HEK293T (cell line): ENCODE data around the gene BEND5.

Experiments used
- CTBP1 ChIP-seq: fragments of 450-650 bp; IDR thresholded peaks from 2 replicates; pipeline ENCODE4 v1.6.1; 2016; ENCODE audit warnings: borderline replicate concordance
- ELF4 ChIP-seq: fragments of 450-650 bp; IDR thresholded peaks from 2 replicates; pipeline ENCODE4 v1.6.1; 2017; ENCODE audit warnings: antibody characterized with exemption
- FOXA1 ChIP-seq: fragments of 450-650 bp; IDR thresholded peaks from 2 replicates; pipeline ENCODE4 v1.6.1; 2016; ENCODE audit warnings: mild to moderate bottlenecking
- HDGF ChIP-seq: fragments of 450-650 bp; IDR thresholded peaks from 2 replicates; pipeline ENCODE4 v1.6.1; 2017; ENCODE audit warnings: antibody characterized with exemption, borderline replicate concordance
- SP1 ChIP-seq: fragments of 450-650 bp; IDR thresholded peaks from 2 replicates; pipeline ENCODE4 v1.6.1; 2017
- ZNF384 ChIP-seq: fragments of 450-650 bp; IDR thresholded peaks from 2 replicates; pipeline ENCODE4 v1.6.1; 2016

DNA sequence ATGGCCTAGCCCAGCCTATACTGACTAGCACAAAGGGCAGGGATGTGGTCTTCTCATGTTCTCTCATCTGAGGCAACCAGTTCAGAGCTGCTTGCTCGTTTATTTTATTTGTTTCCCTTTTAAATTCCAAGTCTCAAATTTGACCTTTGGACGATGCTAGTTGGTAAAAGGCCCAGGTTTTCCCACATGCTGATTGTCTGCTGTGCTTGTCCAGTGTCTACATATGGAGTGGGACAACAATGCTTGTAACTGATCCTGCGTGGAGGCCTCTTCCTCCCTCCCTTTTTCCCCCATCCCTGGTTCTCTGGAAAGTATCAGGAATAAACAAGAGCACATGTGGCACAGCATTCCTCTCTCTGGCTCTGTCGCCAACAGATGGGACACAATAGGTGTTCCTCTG lies 34.0 kb upstream of the BEND5 start:
- no peak for TF ChIP-seq SP1
- TF ChIP-seq HDGF, result no peak
- no peak for TF ChIP-seq CTBP1
- no peak for TF ChIP-seq ELF4
- no peak for TF ChIP-seq ZNF384
- TF ChIP-seq FOXA1, result no peak
